MM.1S (cell line): Measurements from ENCODE around the gene RIPOR3.

ENCODE experiments used
- DNase-seq: peaks from one replicate; pipeline ENCODE4 v3.0.0-alpha.2; 2015
- H2AFZ ChIP-seq: fragments of 300-600 bp; sonication (generic); 2 replicates; pipeline ENCODE4 v1.6.0; 2016; ENCODE audit warnings: antibody characterized with exemption, low read length
- H3F3A ChIP-seq: fragments of 300-600 bp; sonication (generic); 2 replicates; pipeline ENCODE4 v1.6.1; 2016; ENCODE audit warnings: mild to moderate bottlenecking, antibody characterized with exemption, low read length, moderate library complexity, mixed read lengths; ENCODE audit not compliant: insufficient read depth
- H3K27ac ChIP-seq: fragments of 300-600 bp; sonication (generic); 2 replicates; pipeline ENCODE4 v1.5.1; 2016; ENCODE audit warnings: mild to moderate bottlenecking, low read length
- H3K27me3 ChIP-seq: fragments of 300-600 bp; sonication (generic); replicated peaks from 2 replicates; pipeline ENCODE4 v1.6.0; 2016; ENCODE audit warnings: low read length; ENCODE audit not compliant: insufficient read depth
- H3K36me3 ChIP-seq: fragments of 300-600 bp; sonication (generic); replicated peaks from 2 replicates; pipeline ENCODE4 v1.6.1; 2016; ENCODE audit warnings: mild to moderate bottlenecking, low read length, mixed read lengths; ENCODE audit not compliant: insufficient read depth
- H3K4me1 ChIP-seq: fragments of 300-600 bp; sonication (generic); 2 replicates; pipeline ENCODE4 v1.6.1; 2016; ENCODE audit warnings: low read length, mixed read lengths
- H3K4me2 ChIP-seq: fragments of 300-600 bp; sonication (generic); 2 replicates; pipeline ENCODE4 v1.6.0; 2016; ENCODE audit warnings: low read depth, low read length
- H3K4me3 ChIP-seq: fragments of 300-600 bp; sonication (generic); 2 replicates; pipeline ENCODE4 v1.5.1; 2016; ENCODE audit warnings: low read length, mixed read lengths
- H3K79me2 ChIP-seq: fragments of 300-600 bp; sonication (generic); 2 replicates; pipeline ENCODE4 v1.6.1; 2016; ENCODE audit warnings: mixed run types, low read length, mixed read lengths
- H3K9ac ChIP-seq: fragments of 300-600 bp; sonication (generic); 2 replicates; pipeline ENCODE4 v1.6.1; 2016; ENCODE audit warnings: low read length, mixed read lengths
- H3K9me2 ChIP-seq: fragments of 300-600 bp; sonication (generic); replicated peaks from 2 replicates; pipeline ENCODE4 v1.6.1; 2016; ENCODE audit warnings: mild to moderate bottlenecking, low read length, mixed read lengths; ENCODE audit not compliant: insufficient read depth
- H3K9me3 ChIP-seq: fragments of 300-600 bp; sonication (generic); replicated peaks from 2 replicates; pipeline ENCODE4 v1.6.1; 2016; ENCODE audit warnings: mild to moderate bottlenecking, low read length, mixed read lengths; ENCODE audit not compliant: insufficient read depth
- H4K20me1 ChIP-seq: fragments of 300-600 bp; sonication (generic); 2 replicates; pipeline ENCODE4 v1.6.1; 2016; ENCODE audit warnings: mild to moderate bottlenecking, low read length, moderate library complexity, mixed read lengths; ENCODE audit not compliant: insufficient read depth
- CTCF ChIP-seq: fragments of 300-600 bp; sonication (generic); IDR thresholded peaks from 2 replicates; pipeline ENCODE4 v1.5.1; 2016; ENCODE audit warnings: antibody characterized with exemption, low read length, mixed read lengths
- EZH2 ChIP-seq: fragments of 300-600 bp; sonication (generic); optimal IDR thresholded peaks from 2 replicates; pipeline ENCODE3; 2017; ENCODE audit warnings: low read depth, mild to moderate bottlenecking, antibody characterized with exemption, low read length, mixed read lengths
- EZH2phosphoT487 ChIP-seq: fragments of 300-600 bp; sonication (generic); IDR thresholded peaks from 2 replicates; pipeline ENCODE4 v1.6.1; 2018; ENCODE audit warnings: antibody characterized with exemption, low read length

Gene RIPOR3

GRCh38 chr20:50734730-50735679, 43.7 kb upstream of the RIPOR3 start:
- H3K79me2 ChIP-seq, result peaks cover 44% of the 10 kb centered on the region
- H3K36me3 ChIP-seq, result no peaks in the 10 kb centered on the region
- H3K9me3 ChIP-seq, result no peaks in the 10 kb centered on the region
- H3K27me3 ChIP-seq, result no peaks in the 10 kb centered on the region
- 0 out of 2 replicates have a peak, but pooled peaks cover 3% of the 10 kb centered on the region for H3F3A ChIP-seq
- H3K4me3 ChIP-seq, result no peak overlapping the region
- no peak overlapping the region for H2AFZ ChIP-seq
- TF ChIP-seq EZH2phosphoT487, result no peak
- TF ChIP-seq CTCF, result no peak
- no peak for TF ChIP-seq EZH2
- no peak overlapping the region for H3K9ac ChIP-seq
- no peak overlapping the region for H3K4me2 ChIP-seq
- peaks cover 8% of the 10 kb centered on the region; the same call in 1 of the 2 replicates for H3K4me1 ChIP-seq
- no peaks in the 10 kb centered on the region for H3K9me2 ChIP-seq
- DNase-seq, result no peak
- H4K20me1 ChIP-seq, result no peaks in the 10 kb centered on the region
- H3K27ac ChIP-seq, result no peak overlapping the region

- no peaks in the 10 kb centered on the region for H4K20me1 ChIP-seq
- H3K9me3 ChIP-seq, result no peaks in the 10 kb centered on the region
- H3K27ac ChIP-seq, result no peak overlapping the region
- DNase-seq, result no peak
- H3K79me2 ChIP-seq, result peaks cover 44% of the 10 kb centered on the region
- H3K9ac ChIP-seq, result no peak overlapping the region
- H2AFZ ChIP-seq, result no peak overlapping the region
- H3K4me2 ChIP-seq, result no peak overlapping the region
- H3K9me2 ChIP-seq, result no peaks in the 10 kb centered on the region
- H3K36me3 ChIP-seq, result no peaks in the 10 kb centered on the region
- no peaks in the 10 kb centered on the region for H3K27me3 ChIP-seq
- 0 out of 2 replicates have a peak, but pooled peaks cover 3% of the 10 kb centered on the region for H3F3A ChIP-seq
- H3K4me3 ChIP-seq, result no peak overlapping the region
- TF ChIP-seq CTCF (no peak), EZH2phosphoT487 (no peak), EZH2 (no peak)
- peaks cover 8% of the 10 kb centered on the region; the same call in 1 of the 2 replicates for H3K4me1 ChIP-seq
Measured at GRCh38 chr20:50733644-50734349, 42.5 kb upstream of the RIPOR3 start.

- H3K4me1 ChIP-seq, result peaks cover 8% of the 10 kb centered on the region; the same call in 1 of the 2 replicates
- H3K9ac ChIP-seq, result peak overlapping the region; percentile 74
- H3K9me3 ChIP-seq, result no peaks in the 10 kb centered on the region
- no peaks in the 10 kb centered on the region for H3K9me2 ChIP-seq
- peaks cover 44% of the 10 kb centered on the region for H3K79me2 ChIP-seq
- H2AFZ ChIP-seq, result peak overlapping the region; percentile 95
- 0 out of 2 replicates have a peak, but pooled peaks cover 3% of the 10 kb centered on the region for H3F3A ChIP-seq
- no peaks in the 10 kb centered on the region for H4K20me1 ChIP-seq
- peak overlapping the region; percentile 98 for H3K4me2 ChIP-seq
- H3K27me3 ChIP-seq, result no peaks in the 10 kb centered on the region
- no peaks in the 10 kb centered on the region for H3K36me3 ChIP-seq
- H3K27ac ChIP-seq, result peak overlapping the region; percentile 59; the same call in 1 of the 2 replicates
- DNase-seq, result peak; percentile 11
- no peak for TF ChIP-seq EZH2phosphoT487
- no peak for TF ChIP-seq CTCF
- TF ChIP-seq EZH2, result no peak
- peak overlapping the region; percentile 87 for H3K4me3 ChIP-seq
Measured at GRCh38 chr20:50731930-50732690, 40.8 kb upstream of the RIPOR3 start.
